Measurements from ENCODE around the gene PTGIR. TPM values are rescaled to one million over a fixed set of nuclear protein-coding genes. Genes with fewer than 3 reads are reported as not detected.

The PTGIR gene
- total and polyA plus RNA-seq, 10 of the 15 experiments (the other 5 are each of a cell fraction or from before 2014, with no cell fraction given), result 0.34 to 29.1 (median 9.9) TPM

GRCh38 chr19:46646402-46646801 is 21.5 kb upstream of the PTGIR start:
- 3% methylated on average over 3 of the region's 3 CpGs for WGBS (ENCODE audit: insufficient coverage, insufficient replicate concordance, low lambda C conversion rate, missing lambda C conversion rate)
- no peak for TF ChIP-seq CBX3 (IDR thresholded peaks at IDR 0.05; ENCODE audit: borderline replicate concordance, low read depth)
- no peak for TF ChIP-seq NBN (IDR thresholded peaks at IDR 0.05)
- no peak for TF ChIP-seq NRF1 (conservative IDR thresholded peaks at IDR 0.05; ENCODE audit: low read depth, low read length)
- TF ChIP-seq GABPA (IDR thresholded peaks at IDR 0.05; ENCODE audit: low read depth), result no peak
- TF ChIP-seq RFX5 (IDR thresholded peaks at IDR 0.05; ENCODE audit: low read depth, low read length), result no peak
- TF ChIP-seq SP1 (IDR thresholded peaks at IDR 0.05; ENCODE audit: low read depth, low read length), result no peak
- TF ChIP-seq NR2F1 (conservative IDR thresholded peaks at IDR 0.05), result no peak
- TF ChIP-seq CREB1 (IDR thresholded peaks at IDR 0.05; ENCODE audit: low read depth), result no peak
- TF ChIP-seq FOXM1 (IDR thresholded peaks at IDR 0.05; ENCODE audit: low read depth, low read length), result no peak
- TF ChIP-seq BCLAF1 (IDR thresholded peaks at IDR 0.05), result no peak
- TF ChIP-seq SMC3 (IDR thresholded peaks at IDR 0.05; ENCODE audit: borderline replicate concordance, low read length), result no peak
- no peak for TF ChIP-seq POLR2AphosphoS2 (IDR thresholded peaks at IDR 0.05; ENCODE audit: low read depth, low read length)
- TF ChIP-seq RUNX3 (IDR thresholded peaks at IDR 0.05; ENCODE audit: low read length), result no peak
- TF ChIP-seq NKRF (conservative IDR thresholded peaks at IDR 0.05), result no peak
- H3K36me3 ChIP-seq (ENCODE audit: control insufficient read depth in 2 of 2, insufficient read depth in 2 of 2, low read length in 1 of 2), result no peaks in the 10 kb centered on the region
- H3K79me2 ChIP-seq (ENCODE audit: control insufficient read depth, insufficient read depth, low read length), result no peaks in the 10 kb centered on the region
- no peak overlapping the region for H3K4me2 ChIP-seq (ENCODE audit: control insufficient read depth, insufficient read depth)
- H3K4me1 ChIP-seq (ENCODE audit: control insufficient read depth, insufficient read depth, low read length), result peaks cover 5% of the 10 kb centered on the region; the same call in 1 of the 2 replicates
- no peaks in the 10 kb centered on the region; a peak in 1 of 4 replicates for H3K27me3 ChIP-seq (replicated peaks in 1 of 2; ENCODE audit: control insufficient read depth in 2 of 2, insufficient read depth in 2 of 2, low read length in 1 of 2)
- ChIA-PET POLR2A (no interaction called here), CTCF (no interaction called here), SMC1A (ENCODE audit: uncharacterized antibody, unreplicated experiment) (interaction anchor here (4.5 kb wide), 1 partner anchor 15 kb away, joined by 22 read pairs; the partner anchor contains the start of gene DACT3), RAD21 (ENCODE audit: unreplicated experiment) (interaction anchor here (0.8 to 4.5 kb wide), 3 partner anchors 11 to 117 kb away, joined by 3 to 22 read pairs (median 3); partner anchors contain the start of gene DACT3)
- no peak overlapping the region for H3K27ac ChIP-seq (ENCODE audit: control insufficient read depth, insufficient read depth)
- no TSS peak for BruUV-seq (replicated peaks)
- DNase-seq (ENCODE audit: low read depth, low spot score) (no peak), ATAC-seq (no peak), FAIRE-seq (no peak)
- no peaks in the 10 kb centered on the region for H4K20me1 ChIP-seq (ENCODE audit: control insufficient read depth, insufficient read depth)
- no peak overlapping the region for H3K9ac ChIP-seq (ENCODE audit: control insufficient read depth, insufficient read depth, low read length)
- intact Hi-C loops (cut with micrococcal nuclease; ENCODE audit: unreplicated experiment) (no loop called here), in situ Hi-C loops (cut with MboI) (no loop called here)
- no peaks in the 10 kb centered on the region; the same call in 2 of the 3 replicates for H3K9me3 ChIP-seq (replicated peaks; ENCODE audit: control insufficient read depth, insufficient read depth, low read length)
- no peak overlapping the region for H3K4me3 ChIP-seq
- H2AFZ ChIP-seq (ENCODE audit: control insufficient read depth, low read depth, low read length), result no peak overlapping the region

Measured in GM12878 (cell line).